DMS 273 (cell line): ENCODE data around the gene LRRC45.
A peak's percentile ranks its signal among the peaks of the same experiment; 100 is the strongest.

Experiments used
- DNase-seq: peaks from one replicate; lab custom pipeline; 2025; ENCODE audit not compliant: unreplicated experiment; lab: John Stamatoyannopoulos, UW

Gene LRRC45

GRCh38 chr17:82061047-82061925 is 38.2 kb downstream of the LRRC45 start:
- no peak for DNase-seq

DNA sequence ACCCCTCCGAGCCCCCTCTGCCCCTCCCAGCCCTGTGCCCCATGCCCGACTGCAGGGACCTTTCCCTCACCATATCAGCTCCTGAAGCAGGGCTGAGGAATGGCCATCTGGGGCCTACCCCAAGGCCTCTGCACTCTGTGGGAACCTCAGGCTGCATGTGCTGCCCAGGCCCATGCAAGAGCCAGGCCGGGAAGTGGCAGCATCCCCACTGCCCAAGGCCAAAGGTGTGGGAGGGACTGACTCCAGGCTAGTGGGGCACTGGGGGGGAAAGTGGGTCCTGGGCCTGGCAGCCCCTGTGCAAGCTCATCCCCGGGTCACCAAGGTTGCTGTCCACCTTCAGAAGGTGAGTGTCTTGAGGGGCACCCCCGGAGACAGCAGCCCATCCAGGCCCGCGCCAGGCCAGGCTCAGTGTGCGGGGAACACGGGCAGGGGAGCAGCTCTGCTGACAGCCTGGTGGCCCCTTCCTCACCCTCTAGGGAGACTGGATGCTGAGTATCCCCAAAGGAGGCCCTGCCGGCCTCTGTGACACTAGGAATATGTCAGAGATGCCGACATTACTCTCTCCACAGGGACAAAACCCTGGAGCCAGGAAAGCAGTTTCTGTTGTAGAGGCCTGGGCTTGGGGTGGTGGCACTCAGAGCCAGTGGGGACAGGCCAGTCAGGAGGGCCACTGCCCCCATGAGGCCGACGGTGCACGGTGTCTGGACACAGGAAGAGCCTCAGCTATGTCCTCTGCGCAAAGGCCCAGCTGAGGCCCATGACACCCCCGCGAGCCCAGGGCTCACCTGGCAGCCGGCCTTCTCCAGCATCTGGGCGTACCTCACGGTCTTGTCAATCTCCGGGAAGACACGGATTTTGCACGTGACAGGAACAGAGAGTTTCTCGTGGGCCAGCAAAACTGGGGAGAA is 39.2 kb downstream of the LRRC45 start:
- DNase-seq: no peak

DNA sequence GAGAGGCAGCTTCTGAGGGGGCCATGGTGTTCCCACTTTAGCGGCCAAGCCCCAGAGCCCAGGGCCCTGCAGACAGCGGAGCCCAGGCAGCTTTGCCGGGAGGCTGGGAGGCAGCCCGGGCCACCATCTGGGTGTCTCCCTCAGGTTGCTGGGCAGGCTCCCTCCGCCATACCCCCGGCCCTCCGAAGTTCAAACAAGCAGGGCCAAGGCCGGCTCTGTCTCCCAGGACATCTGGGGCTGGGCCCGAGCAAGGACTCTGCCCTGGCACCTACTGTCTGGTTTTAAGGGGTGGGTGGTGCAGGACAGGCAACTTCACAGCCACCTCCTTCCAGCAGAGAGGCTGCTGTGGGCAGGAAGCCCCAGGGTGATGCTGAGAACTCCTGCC is 39.9 kb downstream of the LRRC45 start:
- no peak for DNase-seq

- no peak for DNase-seq
These were observed 40.6 kb downstream of the LRRC45 start for GRCh38 chr17:82063424-82064415.

GRCh38 chr17:82064433-82065192 is 41.5 kb downstream of the LRRC45 start:
- no peak for DNase-seq

- peak; percentile 73 for DNase-seq
These were observed 42.1 kb downstream of the LRRC45 start for GRCh38 chr17:82065193-82065637.

DNA sequence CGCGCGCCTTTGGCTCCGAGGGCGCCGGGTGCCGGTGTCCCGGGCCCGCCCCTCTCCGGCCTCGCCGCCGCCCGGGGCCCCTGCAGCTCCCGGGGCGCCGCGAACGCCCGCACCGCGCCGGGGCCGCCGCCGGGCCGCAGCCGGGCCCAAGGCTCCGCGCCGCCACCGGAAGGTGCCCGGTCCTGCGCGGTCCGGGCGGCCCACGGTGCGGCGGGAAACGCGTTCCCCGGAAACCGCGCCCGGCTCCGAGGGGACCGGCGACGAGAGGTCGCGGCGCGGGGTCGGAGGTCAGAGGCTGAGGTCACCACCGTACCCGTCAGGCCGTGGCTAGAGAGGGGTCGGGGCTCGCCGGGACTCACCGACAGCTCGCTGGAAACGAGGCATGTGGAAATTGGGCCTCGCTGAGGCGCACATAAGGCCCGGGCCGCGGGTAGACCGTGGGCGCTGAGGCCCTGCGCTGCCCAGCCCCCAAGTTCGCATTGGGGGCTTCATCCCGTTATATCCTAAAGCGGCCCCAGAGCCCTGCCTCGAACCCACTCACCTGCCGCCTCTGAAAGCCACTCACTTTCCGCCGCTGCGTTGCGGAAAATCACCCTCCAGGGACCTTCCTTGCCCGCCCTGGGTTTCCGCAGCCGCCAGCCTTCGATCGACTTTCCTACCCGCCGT is 42.7 kb downstream of the LRRC45 start, which contains the start of gene DUS1L:
TSS of gene DUS1L (minus strand) at position 167 of the 666 bp plus-strand sequence. CDS start 745 bp downstream, outside the sequence.
- DNase-seq: peak; percentile 83

GRCh38 chr17:82070611-82071010 is 47.5 kb downstream of the LRRC45 start:
- DNase-seq: no peak

DNA sequence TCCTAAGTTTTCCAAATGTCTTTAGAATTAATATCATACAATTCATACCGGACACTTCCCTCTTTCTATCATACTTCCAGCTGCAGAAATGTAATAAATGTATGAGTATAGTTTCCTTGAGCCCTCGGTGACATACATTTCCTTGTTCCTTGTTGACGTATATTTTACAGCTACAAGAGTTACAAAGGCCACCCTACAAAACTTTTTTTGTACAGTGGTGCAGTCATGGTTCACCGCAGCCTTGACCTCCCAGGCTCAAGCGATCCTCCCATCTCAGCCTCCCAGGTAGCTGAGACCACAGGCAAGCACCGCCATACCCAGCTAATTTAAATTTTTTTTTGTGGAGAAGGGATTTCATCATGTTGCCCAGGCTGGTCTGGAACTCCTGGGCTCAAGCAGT is 49.7 kb downstream of the LRRC45 start:
- no peak for DNase-seq

GRCh38 chr17:82073446-82073845 is 50.3 kb downstream of the LRRC45 start:
- no peak for DNase-seq

DNA sequence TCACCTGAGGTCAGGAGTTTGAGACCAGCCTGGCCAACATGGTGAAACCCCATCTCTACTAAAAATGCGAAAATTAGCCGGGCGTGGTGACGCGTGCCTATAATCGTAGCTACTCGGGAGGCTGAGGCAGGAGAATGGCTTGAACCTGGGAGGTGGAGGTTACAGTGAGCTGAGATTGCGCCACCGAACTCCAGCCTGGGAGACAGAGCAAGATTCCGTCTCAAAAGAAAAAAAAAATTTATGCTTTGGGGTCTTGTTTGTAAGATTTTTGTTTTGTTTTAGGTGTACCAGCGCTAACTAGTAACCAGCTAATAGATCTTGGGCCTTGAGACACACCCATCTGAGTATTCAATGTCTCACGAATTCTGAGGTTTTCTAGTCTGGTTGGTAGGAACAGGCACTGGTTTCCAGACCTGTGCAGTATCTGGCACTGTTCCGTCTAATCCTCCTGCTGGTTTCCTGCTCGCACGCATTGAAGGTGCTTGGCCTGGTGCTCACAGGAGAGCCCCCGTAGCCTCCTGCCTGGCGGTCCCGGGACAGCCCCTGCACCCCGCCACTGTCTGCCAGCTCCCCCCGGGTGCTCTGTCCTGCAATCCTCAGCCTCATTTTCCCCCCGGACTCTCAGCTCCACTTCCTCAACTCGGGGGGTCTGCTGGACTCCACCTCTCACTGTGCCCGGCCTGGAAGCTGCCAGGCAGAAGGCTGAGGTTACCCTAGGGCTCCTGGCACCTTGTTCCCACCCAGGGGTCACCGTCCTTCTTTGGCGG is 53.1 kb downstream of the LRRC45 start:
- DNase-seq: peak; percentile 57

DNA sequence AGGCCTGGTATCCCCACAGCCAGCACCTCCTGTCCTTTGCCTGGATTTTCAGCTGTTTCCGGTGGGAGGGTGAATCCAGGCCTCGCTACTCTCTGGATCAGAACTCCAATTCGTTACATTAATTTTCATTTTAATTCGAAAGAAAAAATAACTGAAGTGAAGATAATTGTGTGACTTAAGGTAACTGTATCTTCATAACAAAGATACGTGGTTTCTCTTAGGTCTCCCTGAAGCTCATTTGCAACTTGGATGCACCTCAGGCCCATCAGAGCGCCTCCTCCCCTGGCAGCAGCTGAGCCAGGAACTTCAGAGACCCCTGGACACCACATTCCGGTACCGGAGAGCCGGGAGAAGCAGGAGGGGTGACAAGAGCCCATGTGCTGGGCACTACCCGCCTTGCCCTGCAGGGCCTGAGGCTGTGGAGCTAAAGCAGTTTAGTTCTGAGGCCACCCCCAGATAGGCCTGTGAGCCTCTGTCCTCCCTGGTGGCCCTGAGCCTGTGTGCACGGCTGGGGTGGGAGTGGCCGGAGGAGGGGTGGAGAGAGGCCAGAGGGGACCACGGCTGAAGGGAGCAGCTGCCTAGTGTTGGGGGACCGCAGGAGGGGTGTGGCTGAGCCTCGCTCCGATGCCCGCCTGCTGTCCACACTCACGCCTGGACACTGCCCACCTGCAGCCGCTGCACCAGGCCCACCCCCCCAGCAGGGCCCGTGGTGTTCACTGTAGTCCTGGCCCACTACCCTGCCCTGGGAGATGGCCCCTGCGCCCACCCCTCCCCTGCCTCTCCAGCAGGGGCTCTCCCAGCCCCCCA is 53.9 kb downstream of the LRRC45 start:
- peak; percentile 52 for DNase-seq

GRCh38 chr17:82077617-82078358 is 54.7 kb downstream of the LRRC45 start:
- DNase-seq: peak; percentile 47

DNA sequence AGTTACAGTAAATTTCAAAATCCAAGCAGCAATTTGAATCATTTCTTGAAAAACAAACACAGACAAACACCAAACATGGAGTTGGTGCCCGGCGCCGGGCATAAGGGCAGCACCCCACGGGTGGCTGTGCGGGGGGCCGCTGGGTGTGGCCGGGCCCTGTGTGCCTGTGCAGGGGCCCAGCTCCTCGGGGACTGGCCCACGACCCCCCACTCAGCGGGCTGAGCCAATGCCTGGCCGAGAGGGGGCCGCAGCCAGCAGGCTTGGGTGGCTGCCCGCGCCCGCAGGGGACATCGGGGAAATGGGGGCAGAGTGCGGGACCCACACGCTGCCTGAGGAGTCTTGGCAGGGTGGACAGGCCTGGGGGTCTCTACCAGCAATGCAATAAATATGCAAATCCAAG is 55.3 kb downstream of the LRRC45 start:
- DNase-seq: no peak

- DNase-seq: no peak
These were observed 56.0 kb downstream of the LRRC45 start for GRCh38 chr17:82079001-82079677.

GRCh38 chr17:82080048-82080788 is 57.1 kb downstream of the LRRC45 start:
- DNase-seq: no peak
